AG09319 (cell line): ENCODE results near the gene SCN5A.
A peak's percentile ranks its signal among the peaks of the same experiment; 100 is the strongest.

ENCODE experiments used
- DNase-seq: peaks from one replicate; pipeline ENCODE4 v3.0.0-alpha.2; 2010; ENCODE audit warnings: low read depth; ENCODE audit errors: extremely low read depth
- TF ChIP-seq, protein P1 (sequence below): IDR thresholded peaks from 2 replicates; pipeline ENCODE4 v1.5.1; 2011; ENCODE audit warnings: low read depth, mild to moderate bottlenecking, inconsistent platforms, low read length, moderate library complexity

The SCN5A gene

DNA sequence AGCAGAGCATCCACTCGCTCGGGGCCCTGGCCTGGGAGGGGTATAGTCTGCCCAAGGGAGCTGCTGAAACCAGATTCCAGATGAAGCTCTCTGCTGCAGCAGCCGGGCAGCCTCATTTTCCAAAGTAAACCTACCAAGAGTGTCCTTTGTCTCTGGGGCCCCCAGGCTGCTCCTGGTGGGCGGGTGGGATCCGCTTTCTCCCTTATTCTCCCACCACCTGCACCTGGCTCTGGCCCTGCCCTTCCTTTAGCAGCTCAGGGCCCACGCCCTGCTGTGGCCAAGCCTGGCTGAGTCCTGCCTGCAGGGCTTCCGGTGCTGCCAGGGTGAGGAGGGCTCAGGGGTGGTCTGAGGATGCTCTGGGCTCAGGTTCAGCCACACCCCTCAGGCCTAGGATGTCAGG lies 13.0 kb downstream of the SCN5A start:
- DNase-seq = no peak
- TF ChIP-seq, protein P1, sequence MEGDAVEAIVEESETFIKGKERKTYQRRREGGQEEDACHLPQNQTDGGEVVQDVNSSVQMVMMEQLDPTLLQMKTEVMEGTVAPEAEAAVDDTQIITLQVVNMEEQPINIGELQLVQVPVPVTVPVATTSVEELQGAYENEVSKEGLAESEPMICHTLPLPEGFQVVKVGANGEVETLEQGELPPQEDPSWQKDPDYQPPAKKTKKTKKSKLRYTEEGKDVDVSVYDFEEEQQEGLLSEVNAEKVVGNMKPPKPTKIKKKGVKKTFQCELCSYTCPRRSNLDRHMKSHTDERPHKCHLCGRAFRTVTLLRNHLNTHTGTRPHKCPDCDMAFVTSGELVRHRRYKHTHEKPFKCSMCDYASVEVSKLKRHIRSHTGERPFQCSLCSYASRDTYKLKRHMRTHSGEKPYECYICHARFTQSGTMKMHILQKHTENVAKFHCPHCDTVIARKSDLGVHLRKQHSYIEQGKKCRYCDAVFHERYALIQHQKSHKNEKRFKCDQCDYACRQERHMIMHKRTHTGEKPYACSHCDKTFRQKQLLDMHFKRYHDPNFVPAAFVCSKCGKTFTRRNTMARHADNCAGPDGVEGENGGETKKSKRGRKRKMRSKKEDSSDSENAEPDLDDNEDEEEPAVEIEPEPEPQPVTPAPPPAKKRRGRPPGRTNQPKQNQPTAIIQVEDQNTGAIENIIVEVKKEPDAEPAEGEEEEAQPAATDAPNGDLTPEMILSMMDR = no peak

DNA sequence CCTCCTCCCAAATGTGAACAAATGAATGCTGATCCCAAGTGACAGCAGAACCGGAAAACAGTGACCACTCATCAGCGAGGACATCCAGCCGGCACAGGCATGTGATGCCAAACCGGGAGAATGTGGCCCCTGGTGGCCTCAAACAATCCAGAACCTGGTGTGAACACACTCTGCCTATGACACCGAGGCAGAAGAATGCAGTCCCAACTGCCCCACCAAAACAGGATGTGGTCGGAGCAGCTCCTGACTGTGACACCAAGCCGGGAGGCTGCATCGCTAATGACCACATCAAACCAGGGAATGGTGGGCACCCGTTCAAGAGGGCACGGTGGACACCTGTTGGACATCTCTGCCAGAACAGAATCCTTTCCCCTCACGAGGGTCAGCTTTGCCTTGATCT lies 15.4 kb downstream of the SCN5A start:
- DNase-seq = no peak
- TF ChIP-seq, protein P1 = no peak

DNA sequence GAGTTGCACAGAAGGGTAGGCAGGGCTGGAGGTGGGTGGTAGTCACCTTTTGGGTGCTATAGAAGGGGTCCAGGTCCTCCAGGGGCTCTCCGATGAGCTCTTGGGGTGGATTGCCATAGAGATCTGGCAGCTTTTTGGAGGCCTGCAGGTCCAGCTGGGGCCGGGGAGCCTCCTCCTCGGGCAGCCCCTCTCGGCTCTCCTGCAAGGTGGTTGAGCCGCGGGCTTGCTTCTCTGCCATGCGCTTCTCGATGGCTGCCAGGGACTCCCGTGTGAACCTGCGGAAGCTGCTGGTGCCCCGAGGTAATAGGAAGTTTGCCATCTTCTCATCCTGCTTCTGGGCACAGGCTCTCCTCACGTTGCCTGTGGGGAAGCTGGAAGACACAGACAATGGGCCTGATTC lies 16.5 kb downstream of the SCN5A start:
- no peak for DNase-seq
- TF ChIP-seq, protein P1 = no peak

DNA sequence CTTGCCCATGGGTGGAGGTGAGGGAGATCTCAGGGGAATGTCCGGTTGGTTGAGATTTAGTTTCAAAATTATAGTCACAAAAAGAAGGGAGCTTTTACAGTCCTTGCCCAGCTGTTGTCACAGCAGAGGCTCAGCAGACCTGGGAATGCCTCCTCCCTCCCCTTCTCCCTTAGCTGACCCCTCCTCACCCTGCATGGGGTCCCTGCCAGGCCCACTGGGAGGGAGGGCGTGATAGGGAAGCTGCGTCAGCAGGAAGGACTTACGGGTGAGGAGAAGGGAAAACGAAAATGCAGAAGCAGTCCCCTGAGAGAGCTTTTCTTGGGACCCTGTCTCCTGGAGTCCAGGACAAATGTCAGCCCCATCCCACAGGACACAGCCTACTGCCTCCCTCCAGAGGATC lies 18.9 kb downstream of the SCN5A start:
- DNase-seq = no peak
- TF ChIP-seq, protein P1 = no peak

DNA sequence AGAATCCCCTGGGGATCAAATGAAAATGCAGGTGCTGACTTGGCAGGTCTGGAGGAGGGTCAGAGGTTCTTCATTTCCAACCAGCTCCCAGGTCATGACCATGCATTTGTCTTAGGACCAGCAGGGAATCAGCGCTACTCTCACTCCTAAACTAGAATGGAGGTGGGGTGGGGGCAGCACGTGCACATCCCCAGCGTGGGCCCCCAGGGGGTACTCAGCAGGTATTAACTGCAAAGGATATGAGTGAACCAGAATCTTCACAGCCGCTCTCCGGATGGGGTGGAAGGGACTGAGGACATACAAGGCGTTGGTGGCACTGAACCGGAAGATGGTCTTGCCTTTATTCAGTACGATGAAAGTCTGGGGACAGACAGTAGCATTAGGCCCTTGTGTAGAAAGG lies 19.4 kb downstream of the SCN5A start:
- no peak for DNase-seq
- TF ChIP-seq, protein P1 = no peak

DNA sequence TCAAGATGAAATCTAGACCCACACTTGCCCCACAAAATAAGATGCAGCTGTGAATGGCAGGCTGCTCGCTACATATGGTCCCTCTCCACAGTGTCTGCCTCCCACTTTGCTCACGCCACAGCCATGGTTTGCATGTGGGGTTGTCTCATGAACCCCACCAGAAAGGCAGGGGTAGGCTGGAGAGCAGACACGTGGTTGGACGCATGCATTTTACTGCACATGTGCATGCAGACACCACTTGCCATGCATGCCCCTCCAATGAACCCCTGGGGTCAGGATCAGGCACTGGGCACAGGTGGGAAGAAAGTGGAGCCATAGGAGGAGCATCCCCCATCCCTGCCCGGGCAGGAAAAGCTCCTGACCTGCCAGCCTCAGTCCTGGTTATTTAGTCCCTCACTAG lies 20.7 kb downstream of the SCN5A start:
- DNase-seq = no peak
- TF ChIP-seq, protein P1 = no peak

DNA sequence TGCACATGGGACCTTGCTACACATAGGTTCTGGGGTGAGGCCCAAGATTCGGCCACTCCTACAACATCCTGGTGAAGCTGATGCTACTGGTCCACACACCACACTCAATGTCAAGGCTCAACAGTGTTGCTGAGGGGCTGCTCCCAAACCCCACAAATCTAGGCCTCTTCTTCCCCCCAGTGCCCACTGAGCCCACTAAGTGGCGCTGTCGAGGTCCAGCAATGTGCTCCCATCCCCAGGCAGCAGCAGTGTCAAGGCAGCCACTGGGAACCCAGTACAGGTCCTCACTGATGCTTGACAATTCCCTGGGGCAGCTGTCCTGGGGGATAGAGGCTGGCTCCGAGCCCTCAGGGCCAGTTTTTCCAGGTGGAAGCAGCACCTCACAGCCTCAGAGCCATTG lies 21.5 kb downstream of the SCN5A start:
- TF ChIP-seq, protein P1 = peak; percentile 40
- no peak for DNase-seq

DNA sequence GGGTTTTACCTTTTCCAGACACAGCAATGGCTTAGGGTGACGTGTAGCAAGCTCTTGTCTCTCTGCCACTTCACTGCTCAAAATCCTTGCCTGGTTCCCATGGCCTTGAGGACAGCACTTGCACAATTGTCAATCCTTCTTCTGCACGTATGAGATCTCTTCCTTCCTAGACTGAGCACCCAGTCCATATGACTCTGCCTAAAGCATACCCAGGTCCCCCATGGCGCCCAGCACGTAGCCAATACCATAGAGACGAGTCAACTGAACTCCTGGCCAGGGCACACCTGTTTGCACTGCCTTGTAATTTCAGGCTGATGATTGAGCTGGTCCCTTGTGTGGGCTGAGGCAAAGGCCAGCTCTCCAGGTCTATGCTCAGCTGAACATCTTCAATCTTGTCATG lies 23.3 kb downstream of the SCN5A start:
- TF ChIP-seq, protein P1 = no peak
- no peak for DNase-seq
